DND-41 (cell line): Measurements from ENCODE around the gene C1orf210.

Source experiments
- ATAC-seq: fragments of 200-7000 bp; cut with Tn5 transposase; 3 replicates; pipeline ENCODE4 v1.9.1; 2021; ENCODE audit warnings: low read depth; ENCODE audit not compliant: insufficient read depth
- DNase-seq: peaks from one replicate; pipeline ENCODE4 v3.0.0-alpha.2; 2020
- H2AFZ ChIP-seq: 2 replicates; pipeline ENCODE4 v1.6.0; 2012; ENCODE audit warnings: low read depth, low read length
- H3K27ac ChIP-seq: 2 replicates; pipeline ENCODE4 v1.5.1; 2012; ENCODE audit warnings: low read length, inconsistent platforms
- H3K27me3 ChIP-seq: fragments of 200-600 bp; sonication (generic); 2 replicates; pipeline ENCODE4 v1.6.0; 2012; ENCODE audit warnings: low read length, mild to moderate bottlenecking, inconsistent platforms; ENCODE audit not compliant: insufficient read depth, poor library complexity
- H3K36me3 ChIP-seq: 2 replicates; pipeline ENCODE4 v1.5.1; 2012; ENCODE audit warnings: low read length, inconsistent platforms; ENCODE audit not compliant: insufficient read depth
- H3K4me1 ChIP-seq: 2 replicates; pipeline ENCODE4 v1.5.1; 2012; ENCODE audit warnings: mild to moderate bottlenecking, low read length; ENCODE audit not compliant: insufficient read depth
- H3K4me2 ChIP-seq: 2 replicates; pipeline ENCODE4 v1.6.0; 2012; ENCODE audit warnings: mild to moderate bottlenecking, moderate library complexity, low read length, inconsistent platforms; ENCODE audit not compliant: insufficient read depth
- H3K4me3 ChIP-seq, 2 experiments: fragments of 200-600 bp in 1 of 2; shearing (Covaris generic) in 1 of 2; 2 replicates each; pipeline ENCODE4 v1.5.1; 2012 to 2016; ENCODE audit warnings: inconsistent platforms in 2 of 2, low read length in 2 of 2, mild to moderate bottlenecking in 2 of 2, low read depth in 1 of 2, moderate library complexity in 1 of 2
- H3K79me2 ChIP-seq: 2 replicates; pipeline ENCODE4 v1.6.0; 2012; ENCODE audit warnings: low read length, inconsistent platforms; ENCODE audit not compliant: insufficient read depth
- H3K9ac ChIP-seq: 2 replicates; pipeline ENCODE4 v1.6.0; 2012; ENCODE audit warnings: low read depth, mild to moderate bottlenecking, inconsistent platforms, low read length, moderate library complexity
- H3K9me3 ChIP-seq: 2 replicates; pipeline ENCODE4 v1.5.1; 2012; ENCODE audit warnings: low read length, moderate library complexity, mild to moderate bottlenecking, inconsistent platforms; ENCODE audit not compliant: insufficient read depth, severe bottlenecking
- H4K20me1 ChIP-seq: 2 replicates; pipeline ENCODE4 v1.6.0; 2012; ENCODE audit warnings: low read length; ENCODE audit not compliant: insufficient read depth
- EZH2 ChIP-seq: IDR thresholded peaks from 3 replicates; pipeline ENCODE4 v1.6.1; 2012; ENCODE audit warnings: borderline replicate concordance, low read depth, mild to moderate bottlenecking, moderate library complexity, low read length, inconsistent platforms; ENCODE audit not compliant: severe bottlenecking
- TF ChIP-seq, protein P1 (sequence below): IDR thresholded peaks from 2 replicates; pipeline ENCODE4 v1.5.1; 2012; ENCODE audit warnings: borderline replicate concordance, low read length, moderate library complexity, mild to moderate bottlenecking; ENCODE audit not compliant: poor library complexity, severe bottlenecking; ENCODE audit errors: extremely low read depth

The C1orf210 gene

DNA sequence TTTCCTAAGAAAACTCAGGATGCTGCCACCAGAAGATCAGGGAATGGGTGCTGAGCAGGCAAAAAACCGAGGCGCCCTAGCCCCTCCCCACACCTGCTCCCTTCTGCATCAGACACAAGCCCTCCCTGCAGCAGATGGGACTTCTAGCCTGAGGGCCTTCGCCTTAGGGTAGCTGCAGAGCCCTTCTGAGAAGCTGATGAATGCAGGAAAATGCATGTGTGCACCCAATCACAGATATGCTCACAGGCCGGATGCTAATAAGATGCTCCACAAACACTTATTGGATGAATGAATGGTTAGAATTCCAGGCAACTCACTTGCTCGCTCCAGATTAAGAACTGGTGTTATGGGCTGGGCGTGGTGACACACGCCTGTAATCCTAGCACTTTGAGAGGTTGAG lies 6.8 kb upstream of the C1orf210 start:
- DNase-seq (no peak), ATAC-seq (no peak)
- Histone ChIP-seq H3K79me2 (no peaks in the 10 kb centered on the region), H3K27ac (no peak overlapping the region), H2AFZ (no peak overlapping the region), H3K4me1 (no peaks in the 10 kb centered on the region), H4K20me1 (0 out of 2 replicates have a peak, but pooled peaks cover 2% of the 10 kb centered on the region), H3K36me3 (no peaks in the 10 kb centered on the region), H3K4me2 (no peak overlapping the region), H3K4me3 (no peak overlapping the region), H3K27me3 (no peaks in the 10 kb centered on the region), H3K9ac (no peak overlapping the region), H3K9me3 (no peaks in the 10 kb centered on the region)
- TF ChIP-seq EZH2, result no peak
- TF ChIP-seq, protein P1, sequence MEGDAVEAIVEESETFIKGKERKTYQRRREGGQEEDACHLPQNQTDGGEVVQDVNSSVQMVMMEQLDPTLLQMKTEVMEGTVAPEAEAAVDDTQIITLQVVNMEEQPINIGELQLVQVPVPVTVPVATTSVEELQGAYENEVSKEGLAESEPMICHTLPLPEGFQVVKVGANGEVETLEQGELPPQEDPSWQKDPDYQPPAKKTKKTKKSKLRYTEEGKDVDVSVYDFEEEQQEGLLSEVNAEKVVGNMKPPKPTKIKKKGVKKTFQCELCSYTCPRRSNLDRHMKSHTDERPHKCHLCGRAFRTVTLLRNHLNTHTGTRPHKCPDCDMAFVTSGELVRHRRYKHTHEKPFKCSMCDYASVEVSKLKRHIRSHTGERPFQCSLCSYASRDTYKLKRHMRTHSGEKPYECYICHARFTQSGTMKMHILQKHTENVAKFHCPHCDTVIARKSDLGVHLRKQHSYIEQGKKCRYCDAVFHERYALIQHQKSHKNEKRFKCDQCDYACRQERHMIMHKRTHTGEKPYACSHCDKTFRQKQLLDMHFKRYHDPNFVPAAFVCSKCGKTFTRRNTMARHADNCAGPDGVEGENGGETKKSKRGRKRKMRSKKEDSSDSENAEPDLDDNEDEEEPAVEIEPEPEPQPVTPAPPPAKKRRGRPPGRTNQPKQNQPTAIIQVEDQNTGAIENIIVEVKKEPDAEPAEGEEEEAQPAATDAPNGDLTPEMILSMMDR, result no peak

- no peak overlapping the region for H3K4me3 ChIP-seq
- DNase-seq (no peak), ATAC-seq (no peak)
- no peak overlapping the region for H3K4me2 ChIP-seq
- 0 out of 2 replicates have a peak, but pooled peaks cover 2% of the 10 kb centered on the region for H4K20me1 ChIP-seq
- H3K27me3 ChIP-seq, result no peaks in the 10 kb centered on the region
- no peak overlapping the region for H2AFZ ChIP-seq
- H3K4me1 ChIP-seq, result no peaks in the 10 kb centered on the region
- H3K79me2 ChIP-seq, result no peaks in the 10 kb centered on the region
- TF ChIP-seq EZH2, result no peak
- TF ChIP-seq, protein P1, result no peak
- H3K36me3 ChIP-seq, result no peaks in the 10 kb centered on the region
- no peak overlapping the region for H3K27ac ChIP-seq
- H3K9me3 ChIP-seq, result no peaks in the 10 kb centered on the region
- no peak overlapping the region for H3K9ac ChIP-seq
These were observed 3.7 kb upstream of the C1orf210 start for GRCh38 chr1:43288785-43289706.

- Histone ChIP-seq H3K79me2 (no peaks in the 10 kb centered on the region), H3K9me3 (no peaks in the 10 kb centered on the region), H3K4me1 (no peaks in the 10 kb centered on the region), H3K9ac (no peak overlapping the region), H2AFZ (no peak overlapping the region), H3K4me2 (no peak overlapping the region), H3K36me3 (no peaks in the 10 kb centered on the region), H3K27ac (no peak overlapping the region), H3K27me3 (no peaks in the 10 kb centered on the region), H4K20me1 (0 out of 2 replicates have a peak, but pooled peaks cover 2% of the 10 kb centered on the region), H3K4me3 (no peak overlapping the region)
- TF ChIP-seq EZH2, result no peak
- TF ChIP-seq, protein P1, result no peak
- no peak for DNase-seq
- ATAC-seq, result no peak
These were observed 2.8 kb upstream of the C1orf210 start for GRCh38 chr1:43288058-43288784.
